PC-3 (cell line): ENCODE measurements around the gene SERPING1. TPM values are rescaled to one million over a fixed set of nuclear protein-coding genes. Genes with fewer than 3 reads are reported as not detected.
"Not testable (repeated sequence)": the region's sequence is repeated elsewhere in the genome, so short reads cannot be mapped to it uniquely, and the experiment has no call there.

ENCODE experiments used
- ATAC-seq: fragments of 200-7000 bp; cut with Tn5 transposase; 2 replicates; pipeline ENCODE4 v1.9.1; 2020; ENCODE audit warnings: mild to moderate bottlenecking, moderate library complexity
- BruUV-seq: library from RNA; stranded (reverse); fragments of 400-500 nt; replicated peaks from 2 replicates; lab custom pipeline; 2021; lab: Mats Ljungman, UMichigan
- CTCF ChIA-PET: fragments of 300-600 bp; sonication (Branson Sonifier 250); formaldehyde crosslinking; loops from one replicate; lab custom pipeline; 2022; ENCODE audit warnings: antibody characterized with exemption; lab: Charles Lee
- POLR2A ChIA-PET: fragments of 300-600 bp; sonication (Branson Sonifier 250); formaldehyde crosslinking; loops from one replicate; lab custom pipeline; 2022; ENCODE audit warnings: antibody characterized with exemption; ENCODE audit not compliant: unreplicated experiment; lab: Charles Lee
- DNase-seq: peaks from one replicate; pipeline ENCODE4 v3.0.0-alpha.2; 2015
- H2AFZ ChIP-seq: fragments of 300-600 bp; sonication (generic); 2 replicates; pipeline ENCODE4 v1.6.0; 2016; ENCODE audit warnings: antibody characterized with exemption, low read length
- H3F3A ChIP-seq: fragments of 300-600 bp; sonication (generic); one replicate; pipeline ENCODE4 v1.6.0; 2017; ENCODE audit warnings: antibody characterized with exemption, low read length, control low read depth, mild to moderate bottlenecking; ENCODE audit not compliant: unreplicated experiment
- H3K27ac ChIP-seq: fragments of 300-600 bp; sonication (generic); 2 replicates; pipeline ENCODE4 v1.5.1; 2016; ENCODE audit warnings: mild to moderate bottlenecking, low read length
- H3K27me3 ChIP-seq: fragments of 300-600 bp; sonication (generic); 2 replicates; pipeline ENCODE4 v1.6.1; 2016; ENCODE audit warnings: low read length, mixed read lengths
- H3K36me3 ChIP-seq: fragments of 300-600 bp; sonication (generic); 2 replicates; pipeline ENCODE4 v1.6.1; 2016; ENCODE audit warnings: low read depth, mixed run types, low read length, mixed read lengths
- H3K4me1 ChIP-seq: fragments of 300-600 bp; sonication (generic); 2 replicates; pipeline ENCODE4 v1.5.1; 2016; ENCODE audit warnings: low read length; ENCODE audit not compliant: insufficient read depth
- H3K4me2 ChIP-seq: fragments of 300-600 bp; sonication (generic); 2 replicates; pipeline ENCODE4 v1.6.0; 2016; ENCODE audit warnings: low read length
- H3K4me3 ChIP-seq: fragments of 300-600 bp; sonication (generic); 2 replicates; pipeline ENCODE4 v1.5.1; 2016; ENCODE audit warnings: mild to moderate bottlenecking, low read length, mixed read lengths
- H3K79me2 ChIP-seq: fragments of 300-600 bp; sonication (generic); 2 replicates; pipeline ENCODE4 v1.6.1; 2017; ENCODE audit warnings: low read length, mixed read lengths
- H3K9ac ChIP-seq: fragments of 300-600 bp; sonication (generic); 2 replicates; pipeline ENCODE4 v1.6.0; 2016; ENCODE audit warnings: mild to moderate bottlenecking, low read length
- H3K9me2 ChIP-seq: fragments of 300-600 bp; sonication (generic); replicated peaks from 2 replicates; pipeline ENCODE4 v1.6.1; 2016; ENCODE audit warnings: mixed run types, low read length, mixed read lengths
- H3K9me3 ChIP-seq: fragments of 300-600 bp; sonication (generic); 2 replicates; pipeline ENCODE4 v1.6.1; 2016; ENCODE audit warnings: low read length, mixed read lengths
- H4K20me1 ChIP-seq: fragments of 300-600 bp; sonication (generic); 2 replicates; pipeline ENCODE4 v1.6.1; 2016; ENCODE audit warnings: low read length, mixed read lengths
- EZH2 ChIP-seq: fragments of 300-600 bp; sonication (generic); IDR thresholded peaks from one replicate; pipeline ENCODE4 v1.6.1; 2017; ENCODE audit warnings: antibody characterized with exemption, mild to moderate bottlenecking, low read length; ENCODE audit not compliant: unreplicated experiment
- EZH2phosphoT487 ChIP-seq: fragments of 300-600 bp; sonication (generic); IDR thresholded peaks from 2 replicates; pipeline ENCODE4 v1.6.1; 2018; ENCODE audit warnings: mild to moderate bottlenecking, antibody characterized with exemption, low read length, borderline replicate concordance
- intact Hi-C: fragments of 100-400 bp; cut with micrococcal nuclease; formaldehyde crosslinking; loops from 2 replicates; pipeline ENCODE4 v1.9.0; 2023
- total RNA-seq: library from RNA; depleted of rRNA; stranded (reverse); fragments of >200 nt; gene quantifications from 2 replicates; pipeline ENCODE4 v1.2.3, GENCODE V29; 2014
- TF ChIP-seq, protein P1 (sequence below): fragments of 300-600 bp; sonication (generic); conservative IDR thresholded peaks from 2 replicates; pipeline ENCODE4 v1.5.1; 2017; ENCODE audit warnings: antibody characterized with exemption, low read depth, mild to moderate bottlenecking, low read length

SERPING1 gene
- total RNA-seq, 1 experiment from 2014 or later: not detected

DNA sequence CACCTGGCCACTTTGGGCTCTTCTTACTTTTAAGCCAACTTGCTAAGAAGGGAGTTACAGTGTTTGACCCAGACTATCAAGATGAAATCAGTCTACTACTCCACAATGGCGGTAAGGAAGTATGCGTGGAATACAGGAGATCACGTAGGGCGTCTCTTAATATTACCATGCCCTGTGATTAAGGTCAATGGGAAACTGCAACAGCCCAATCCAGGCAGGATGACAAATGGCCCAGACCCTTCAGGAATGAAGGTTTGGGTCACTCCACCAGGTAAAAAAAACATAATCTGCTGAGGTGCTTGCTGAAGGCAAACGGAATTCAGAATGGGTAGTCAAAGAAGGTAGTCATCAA, 53.2 kb downstream of the SERPING1 start:
- Histone ChIP-seq H3K27me3 (peaks cover 29% of the 10 kb centered on the region), H3K27ac (no peak overlapping the region), H3K9ac (no peak overlapping the region), H4K20me1 (no peaks in the 10 kb centered on the region), H3K36me3 (no peaks in the 10 kb centered on the region), H3K4me2 (no peak overlapping the region), H3K9me3 (no peaks in the 10 kb centered on the region), H3K9me2 (no peaks in the 10 kb centered on the region), H3K4me3 (no peak overlapping the region), H2AFZ (no peak overlapping the region), H3K79me2 (no peaks in the 10 kb centered on the region), H3K4me1 (peaks cover 17% of the 10 kb centered on the region), H3F3A (no peaks in the 10 kb centered on the region)
- intact Hi-C loops: no loop called here
- ChIA-PET POLR2A (no interaction called here), CTCF (no interaction called here)
- no peak for DNase-seq
- BruUV-seq: no TSS peak
- no peak for TF ChIP-seq EZH2phosphoT487
- TF ChIP-seq EZH2: no peak
- TF ChIP-seq, protein P1, sequence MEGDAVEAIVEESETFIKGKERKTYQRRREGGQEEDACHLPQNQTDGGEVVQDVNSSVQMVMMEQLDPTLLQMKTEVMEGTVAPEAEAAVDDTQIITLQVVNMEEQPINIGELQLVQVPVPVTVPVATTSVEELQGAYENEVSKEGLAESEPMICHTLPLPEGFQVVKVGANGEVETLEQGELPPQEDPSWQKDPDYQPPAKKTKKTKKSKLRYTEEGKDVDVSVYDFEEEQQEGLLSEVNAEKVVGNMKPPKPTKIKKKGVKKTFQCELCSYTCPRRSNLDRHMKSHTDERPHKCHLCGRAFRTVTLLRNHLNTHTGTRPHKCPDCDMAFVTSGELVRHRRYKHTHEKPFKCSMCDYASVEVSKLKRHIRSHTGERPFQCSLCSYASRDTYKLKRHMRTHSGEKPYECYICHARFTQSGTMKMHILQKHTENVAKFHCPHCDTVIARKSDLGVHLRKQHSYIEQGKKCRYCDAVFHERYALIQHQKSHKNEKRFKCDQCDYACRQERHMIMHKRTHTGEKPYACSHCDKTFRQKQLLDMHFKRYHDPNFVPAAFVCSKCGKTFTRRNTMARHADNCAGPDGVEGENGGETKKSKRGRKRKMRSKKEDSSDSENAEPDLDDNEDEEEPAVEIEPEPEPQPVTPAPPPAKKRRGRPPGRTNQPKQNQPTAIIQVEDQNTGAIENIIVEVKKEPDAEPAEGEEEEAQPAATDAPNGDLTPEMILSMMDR: no peak
- no peak for ATAC-seq

DNA sequence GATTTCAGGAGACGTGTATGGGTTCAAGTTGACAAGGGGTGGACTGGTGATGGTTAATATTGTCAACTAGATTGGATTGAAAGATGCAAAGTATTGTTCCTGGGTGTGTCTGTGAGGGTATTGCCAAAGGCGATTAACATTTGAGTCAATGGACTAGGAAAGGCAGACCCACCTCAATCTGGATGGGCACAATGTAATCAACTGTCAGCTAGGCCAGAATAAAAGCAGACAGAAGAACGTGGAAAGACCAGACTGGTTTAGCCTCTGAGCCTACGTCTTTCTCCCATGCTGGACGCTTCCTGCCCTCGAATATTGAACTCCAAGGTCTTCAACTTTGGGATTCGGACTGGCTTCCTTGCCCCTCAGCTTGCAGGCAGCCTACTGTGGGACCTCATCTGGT, 53.9 kb downstream of the SERPING1 start:
- ATAC-seq: no peak
- no peaks in the 10 kb centered on the region for H4K20me1 ChIP-seq
- intact Hi-C loops: no loop called here
- H2AFZ ChIP-seq: no peak overlapping the region
- H3K79me2 ChIP-seq: no peaks in the 10 kb centered on the region
- no TSS peak for BruUV-seq
- H3K9ac ChIP-seq: no peak overlapping the region
- TF ChIP-seq EZH2: no peak
- TF ChIP-seq, protein P1: no peak
- no peak for TF ChIP-seq EZH2phosphoT487
- DNase-seq: no peak
- no peaks in the 10 kb centered on the region for H3K9me2 ChIP-seq
- peaks cover 29% of the 10 kb centered on the region for H3K27me3 ChIP-seq
- H3F3A ChIP-seq: no peaks in the 10 kb centered on the region
- CTCF ChIA-PET: no interaction called here
- no peak overlapping the region for H3K4me3 ChIP-seq
- no peaks in the 10 kb centered on the region for H3K9me3 ChIP-seq
- no peak overlapping the region for H3K27ac ChIP-seq
- no peaks in the 10 kb centered on the region for H3K36me3 ChIP-seq
- POLR2A ChIA-PET: no interaction called here
- H3K4me1 ChIP-seq: peaks cover 17% of the 10 kb centered on the region
- H3K4me2 ChIP-seq: no peak overlapping the region

DNA sequence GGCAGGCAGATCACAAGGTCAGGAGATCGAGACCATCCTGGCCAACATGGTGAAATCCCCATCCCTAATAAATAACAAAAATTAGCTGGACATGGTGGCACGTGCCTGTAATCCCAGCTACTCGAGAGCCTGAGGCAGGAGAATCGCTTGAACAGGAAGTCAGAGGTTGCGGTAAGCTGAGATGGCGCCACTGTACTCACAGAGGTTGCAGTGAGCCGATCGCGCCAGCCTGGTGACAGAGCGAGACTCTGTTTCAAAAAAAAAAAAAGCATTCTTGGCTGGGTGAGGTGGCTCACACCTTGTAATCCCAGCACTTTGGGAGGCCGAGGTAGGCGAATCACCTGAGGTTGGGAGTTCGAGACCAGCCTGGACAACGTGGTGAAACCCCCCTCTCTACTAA, 54.7 kb downstream of the SERPING1 start:
- H3K4me2 ChIP-seq, CTCF ChIA-PET, H3K4me3 ChIP-seq, POLR2A ChIA-PET, H4K20me1 ChIP-seq, H3K9me3 ChIP-seq, H3K27ac ChIP-seq, ATAC-seq, DNase-seq, H3K9ac ChIP-seq, BruUV-seq, H3K36me3 ChIP-seq, intact Hi-C loops, H3F3A ChIP-seq, H3K9me2 ChIP-seq, H2AFZ ChIP-seq, H3K79me2 ChIP-seq: not testable (repeated sequence)
- Histone ChIP-seq H3K4me1 (peaks cover 25% of the 10 kb centered on the region), H3K27me3 (peaks cover 21% of the 10 kb centered on the region)
